C4-2B (cell line): Measurements from ENCODE around the gene PMPCA.

ENCODE experiments used
- H3K27ac ChIP-seq: fragments of 450-650 bp; 2 replicates; pipeline ENCODE4 v1.5.1; 2017
- ZFX ChIP-seq: fragments of 450-650 bp; IDR thresholded peaks from 2 replicates; pipeline ENCODE4 v1.6.1; 2017
- TF ChIP-seq, protein P1 (sequence below): fragments of 450-650 bp; conservative IDR thresholded peaks from 2 replicates; pipeline ENCODE4 v1.5.1; 2017; ENCODE audit warnings: mild to moderate bottlenecking

PMPCA gene

DNA sequence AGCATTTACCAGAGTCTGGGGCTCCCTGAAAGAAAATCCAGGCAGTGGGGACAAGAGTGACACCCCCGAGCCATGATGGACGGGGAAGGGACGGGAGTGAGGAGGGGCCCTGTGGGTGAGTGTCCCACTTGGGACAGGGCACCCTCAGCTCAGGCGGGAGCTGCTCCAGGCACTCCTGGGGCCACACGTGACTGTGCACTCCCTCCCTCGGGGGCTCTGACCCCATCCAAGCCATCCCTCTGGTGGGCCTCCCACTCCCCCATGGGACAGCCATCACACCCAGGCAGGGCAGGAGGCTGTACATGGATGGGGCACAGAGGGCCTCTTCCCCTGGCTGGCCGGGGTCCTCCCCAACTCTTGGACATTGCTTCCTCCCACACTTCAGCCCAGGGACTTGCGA, 34.0 kb upstream of the PMPCA start:
- no peak overlapping the region for H3K27ac ChIP-seq
- TF ChIP-seq ZFX, result no peak
- TF ChIP-seq, protein P1, sequence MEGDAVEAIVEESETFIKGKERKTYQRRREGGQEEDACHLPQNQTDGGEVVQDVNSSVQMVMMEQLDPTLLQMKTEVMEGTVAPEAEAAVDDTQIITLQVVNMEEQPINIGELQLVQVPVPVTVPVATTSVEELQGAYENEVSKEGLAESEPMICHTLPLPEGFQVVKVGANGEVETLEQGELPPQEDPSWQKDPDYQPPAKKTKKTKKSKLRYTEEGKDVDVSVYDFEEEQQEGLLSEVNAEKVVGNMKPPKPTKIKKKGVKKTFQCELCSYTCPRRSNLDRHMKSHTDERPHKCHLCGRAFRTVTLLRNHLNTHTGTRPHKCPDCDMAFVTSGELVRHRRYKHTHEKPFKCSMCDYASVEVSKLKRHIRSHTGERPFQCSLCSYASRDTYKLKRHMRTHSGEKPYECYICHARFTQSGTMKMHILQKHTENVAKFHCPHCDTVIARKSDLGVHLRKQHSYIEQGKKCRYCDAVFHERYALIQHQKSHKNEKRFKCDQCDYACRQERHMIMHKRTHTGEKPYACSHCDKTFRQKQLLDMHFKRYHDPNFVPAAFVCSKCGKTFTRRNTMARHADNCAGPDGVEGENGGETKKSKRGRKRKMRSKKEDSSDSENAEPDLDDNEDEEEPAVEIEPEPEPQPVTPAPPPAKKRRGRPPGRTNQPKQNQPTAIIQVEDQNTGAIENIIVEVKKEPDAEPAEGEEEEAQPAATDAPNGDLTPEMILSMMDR, result no peak

DNA sequence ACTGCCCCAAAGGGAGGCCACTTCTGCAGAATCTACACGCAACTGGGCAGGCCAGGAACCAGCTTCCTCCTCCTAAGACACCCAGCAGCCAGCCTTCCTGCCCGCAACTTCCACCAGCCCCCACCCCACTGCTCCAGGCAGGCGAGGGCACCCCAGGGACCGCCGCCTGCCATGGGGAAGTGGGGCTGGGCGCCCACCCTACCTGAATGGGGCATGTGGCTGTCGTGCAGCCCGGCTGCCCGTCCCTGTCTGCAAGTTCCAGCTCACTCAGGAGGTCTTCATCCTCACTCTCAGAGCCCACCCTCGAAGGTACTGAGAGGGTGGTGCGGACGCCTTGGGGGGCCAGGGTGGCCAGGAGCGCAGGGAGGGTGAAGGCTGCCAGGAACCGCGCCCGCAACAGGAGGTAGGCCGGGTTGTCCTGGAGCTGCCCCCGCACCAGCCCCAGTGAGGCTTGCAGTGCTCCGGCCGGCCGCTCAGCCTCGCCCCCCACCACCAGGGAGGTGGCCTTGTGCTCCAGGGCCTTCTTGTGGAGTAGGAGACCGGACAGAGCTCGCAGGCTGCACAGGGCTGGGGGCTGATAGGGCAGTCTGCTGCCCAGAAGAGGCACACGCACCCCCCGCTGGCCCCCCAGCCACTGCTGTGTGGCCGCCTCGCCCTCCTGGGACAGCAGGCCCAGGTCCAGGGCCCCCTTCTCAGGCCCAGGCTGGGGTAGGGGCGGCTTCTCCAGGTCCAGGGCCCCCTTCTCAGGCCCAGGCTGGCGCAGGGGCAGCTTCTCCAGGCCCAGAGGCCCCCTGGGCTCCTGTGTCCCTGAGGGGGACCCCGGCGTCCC, 32.9 kb upstream of the PMPCA start:
- TF ChIP-seq ZFX, result no peak
- TF ChIP-seq, protein P1, result no peak
- H3K27ac ChIP-seq, result no peak overlapping the region

DNA sequence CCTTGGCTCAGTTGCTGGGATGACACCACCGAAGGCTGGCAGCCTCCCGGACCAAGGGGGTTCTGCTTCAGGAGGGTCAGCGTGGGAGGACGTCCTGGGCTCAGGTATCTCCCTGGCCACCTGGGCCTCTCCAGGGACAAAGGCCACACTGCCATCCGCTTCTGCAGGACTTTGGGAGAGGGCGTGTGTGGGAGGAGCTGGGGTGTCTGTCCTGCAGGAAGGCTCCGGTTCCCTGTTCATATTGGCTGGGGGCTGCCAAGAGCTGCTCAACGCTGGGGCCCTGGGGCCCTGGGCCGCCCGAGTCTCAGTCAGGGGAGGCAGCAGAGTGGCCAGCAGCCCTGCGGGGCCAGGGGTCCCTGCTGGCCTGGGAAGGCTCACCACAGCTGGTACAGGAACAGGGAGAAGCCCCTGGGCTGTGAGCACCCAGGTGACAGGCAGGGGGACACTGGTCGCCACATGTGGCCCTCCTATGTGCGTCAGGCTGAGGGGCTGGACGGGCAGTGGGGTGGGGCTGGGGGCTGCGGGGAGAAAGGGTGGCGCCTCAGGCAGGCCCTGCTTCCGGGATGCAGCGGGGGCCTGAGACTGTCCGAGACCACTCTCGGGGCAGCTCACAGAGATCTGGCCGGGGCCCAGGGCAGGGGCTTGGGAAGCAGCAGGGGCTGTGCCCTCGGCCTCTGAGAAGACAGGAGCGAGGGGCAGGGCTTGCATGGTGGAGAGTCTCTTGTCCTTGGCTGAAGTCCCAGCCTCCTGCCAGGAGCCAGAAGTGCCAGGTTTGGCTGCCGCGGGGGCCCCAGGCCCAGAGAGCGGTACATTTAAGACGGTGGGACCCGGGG, 32.1 kb upstream of the PMPCA start:
- H3K27ac ChIP-seq, result no peak overlapping the region
- no peak for TF ChIP-seq ZFX
- TF ChIP-seq, protein P1, result no peak

DNA sequence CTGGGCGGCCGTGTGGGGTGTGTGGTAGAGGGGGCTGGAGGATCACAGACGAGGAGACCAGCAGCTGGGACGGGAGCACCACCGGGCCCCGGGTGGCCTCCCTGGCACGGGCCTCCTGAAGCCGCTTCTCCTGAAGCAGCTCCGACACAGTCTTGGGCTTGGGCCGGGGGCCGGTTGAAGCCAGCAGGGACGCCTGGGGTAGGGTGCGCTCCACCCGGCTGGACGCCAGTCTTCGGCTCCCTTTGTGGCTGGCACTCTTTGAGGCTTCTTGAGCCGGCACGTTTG, 31.5 kb upstream of the PMPCA start:
- H3K27ac ChIP-seq, result no peak overlapping the region
- TF ChIP-seq, protein P1, result no peak
- no peak for TF ChIP-seq ZFX

DNA sequence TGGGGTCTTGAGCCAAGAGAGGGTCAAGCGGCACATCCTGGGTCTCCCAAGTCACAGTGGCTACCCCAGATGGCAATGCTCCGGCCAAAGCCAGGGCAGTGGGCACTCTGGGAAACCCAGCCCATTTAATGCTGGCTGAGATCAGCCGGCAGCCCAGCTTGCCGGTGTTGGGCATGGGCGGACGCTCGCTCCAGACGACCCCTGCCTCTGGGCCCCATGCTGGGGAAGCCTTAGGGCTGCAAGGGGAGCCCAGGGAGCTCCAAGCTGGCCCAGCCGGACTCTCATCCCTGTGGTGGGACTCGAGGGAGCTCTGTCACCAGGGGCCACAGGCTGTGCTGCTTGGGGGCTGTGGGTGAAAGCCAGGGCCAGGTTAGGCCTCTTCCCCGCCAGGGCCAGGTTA, 31.1 kb upstream of the PMPCA start:
- no peak overlapping the region for H3K27ac ChIP-seq
- no peak for TF ChIP-seq ZFX
- TF ChIP-seq, protein P1, result no peak

DNA sequence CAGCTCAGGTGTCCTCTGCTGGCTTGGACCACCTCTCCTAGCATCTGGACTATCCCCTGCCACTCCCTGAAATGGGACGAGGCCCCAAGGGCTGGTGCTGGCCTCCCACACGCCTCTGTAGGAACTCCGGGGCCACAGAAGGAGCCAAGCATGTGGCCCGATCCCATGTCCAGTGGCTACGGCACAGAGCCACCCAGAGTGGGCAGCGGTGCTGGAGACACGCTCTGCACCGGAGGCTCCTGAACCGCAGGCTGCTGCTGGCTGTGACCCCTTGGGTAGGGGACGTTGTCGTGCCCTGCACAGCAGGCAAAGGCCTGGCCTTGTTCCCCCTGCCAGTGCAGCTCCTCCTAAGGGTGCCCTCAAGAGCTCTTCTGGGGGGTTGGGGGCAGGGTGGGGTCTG, 30.6 kb upstream of the PMPCA start:
- no peak for TF ChIP-seq ZFX
- TF ChIP-seq, protein P1, result no peak
- H3K27ac ChIP-seq, result no peak overlapping the region

DNA sequence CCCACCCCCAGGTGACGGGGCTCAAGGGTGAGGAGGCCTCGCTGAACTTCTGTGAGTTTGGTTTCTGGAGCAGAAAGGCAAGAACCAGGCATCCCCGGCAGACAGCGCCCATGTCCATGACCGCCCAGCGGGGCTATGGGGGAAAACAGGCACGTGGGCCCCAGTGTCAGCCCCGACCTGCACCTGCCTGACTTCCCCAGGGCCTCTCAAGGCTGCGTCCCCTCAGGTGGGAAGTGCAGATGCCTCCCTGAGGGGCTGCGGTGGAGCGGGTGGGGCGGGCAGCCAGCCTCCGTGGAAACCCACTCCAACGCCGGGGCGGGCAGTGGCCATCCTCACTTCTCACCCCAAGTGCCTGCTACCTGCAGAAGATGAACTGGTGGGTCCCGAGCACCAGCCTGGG, 30.1 kb upstream of the PMPCA start:
- H3K27ac ChIP-seq, result no peak overlapping the region
- TF ChIP-seq ZFX, result no peak
- TF ChIP-seq, protein P1, result no peak
